GM18867 (cell line): Measurements from ENCODE around the gene BNC2.
"Not testable (repeated sequence)": the region's sequence is repeated elsewhere in the genome, so short reads cannot be mapped to it uniquely, and the experiment has no call there.

Experiments used
- ATAC-seq: cut with Tn5 transposase; IDR thresholded peaks from one replicate; pipeline ENCODE4 v1.9.1; 2021; ENCODE audit warnings: mild to moderate bottlenecking, moderate library complexity; ENCODE audit not compliant: unreplicated experiment

Gene BNC2, protein sequence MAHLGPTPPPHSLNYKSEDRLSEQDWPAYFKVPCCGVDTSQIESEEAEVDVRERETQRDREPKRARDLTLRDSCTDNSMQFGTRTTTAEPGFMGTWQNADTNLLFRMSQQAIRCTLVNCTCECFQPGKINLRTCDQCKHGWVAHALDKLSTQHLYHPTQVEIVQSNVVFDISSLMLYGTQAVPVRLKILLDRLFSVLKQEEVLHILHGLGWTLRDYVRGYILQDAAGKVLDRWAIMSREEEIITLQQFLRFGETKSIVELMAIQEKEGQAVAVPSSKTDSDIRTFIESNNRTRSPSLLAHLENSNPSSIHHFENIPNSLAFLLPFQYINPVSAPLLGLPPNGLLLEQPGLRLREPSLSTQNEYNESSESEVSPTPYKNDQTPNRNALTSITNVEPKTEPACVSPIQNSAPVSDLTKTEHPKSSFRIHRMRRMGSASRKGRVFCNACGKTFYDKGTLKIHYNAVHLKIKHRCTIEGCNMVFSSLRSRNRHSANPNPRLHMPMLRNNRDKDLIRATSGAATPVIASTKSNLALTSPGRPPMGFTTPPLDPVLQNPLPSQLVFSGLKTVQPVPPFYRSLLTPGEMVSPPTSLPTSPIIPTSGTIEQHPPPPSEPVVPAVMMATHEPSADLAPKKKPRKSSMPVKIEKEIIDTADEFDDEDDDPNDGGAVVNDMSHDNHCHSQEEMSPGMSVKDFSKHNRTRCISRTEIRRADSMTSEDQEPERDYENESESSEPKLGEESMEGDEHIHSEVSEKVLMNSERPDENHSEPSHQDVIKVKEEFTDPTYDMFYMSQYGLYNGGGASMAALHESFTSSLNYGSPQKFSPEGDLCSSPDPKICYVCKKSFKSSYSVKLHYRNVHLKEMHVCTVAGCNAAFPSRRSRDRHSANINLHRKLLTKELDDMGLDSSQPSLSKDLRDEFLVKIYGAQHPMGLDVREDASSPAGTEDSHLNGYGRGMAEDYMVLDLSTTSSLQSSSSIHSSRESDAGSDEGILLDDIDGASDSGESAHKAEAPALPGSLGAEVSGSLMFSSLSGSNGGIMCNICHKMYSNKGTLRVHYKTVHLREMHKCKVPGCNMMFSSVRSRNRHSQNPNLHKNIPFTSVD

DNA sequence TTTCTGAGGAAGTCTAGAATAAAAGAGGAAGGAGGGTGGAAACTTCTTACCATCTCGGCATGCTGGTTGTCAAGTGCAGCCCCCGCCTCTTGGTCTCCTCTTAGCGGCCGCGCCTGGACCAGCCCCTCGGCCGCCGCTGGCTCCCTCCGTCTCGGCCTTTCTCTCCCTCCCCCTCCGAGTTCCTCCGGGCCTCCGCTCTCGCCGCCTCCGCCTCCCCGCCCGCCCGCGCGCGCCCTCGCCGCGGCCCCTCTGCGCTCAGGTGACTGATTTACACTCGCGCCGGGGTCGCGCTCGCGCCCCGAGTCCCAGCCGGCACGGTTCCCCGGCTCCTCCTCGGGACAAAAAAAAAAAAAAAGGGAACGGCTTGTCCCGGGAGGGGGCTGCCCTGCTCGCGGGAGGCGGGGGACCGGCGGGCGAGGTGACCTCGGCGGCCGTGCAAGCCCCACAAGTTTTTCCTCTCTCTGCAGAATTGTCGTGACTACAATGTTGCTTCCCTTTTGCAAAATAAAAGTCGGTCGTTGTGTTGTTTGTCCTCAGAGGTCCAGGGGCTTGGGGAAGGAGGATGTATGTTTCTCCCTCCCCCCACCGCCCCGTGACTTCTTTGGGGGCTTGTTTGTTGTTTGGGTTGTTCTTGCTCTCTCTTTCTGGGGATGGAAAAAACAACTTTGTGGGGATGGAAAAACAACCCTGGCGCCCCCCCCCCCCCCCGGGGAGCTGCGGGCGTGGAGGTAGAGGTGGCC lies at the start of gene BNC2:
BNC2 (minus strand) TSS at position 75 of the 740 bp plus-strand sequence; CDS start at position 53, 22 bp downstream.
- no peak for ATAC-seq

DNA sequence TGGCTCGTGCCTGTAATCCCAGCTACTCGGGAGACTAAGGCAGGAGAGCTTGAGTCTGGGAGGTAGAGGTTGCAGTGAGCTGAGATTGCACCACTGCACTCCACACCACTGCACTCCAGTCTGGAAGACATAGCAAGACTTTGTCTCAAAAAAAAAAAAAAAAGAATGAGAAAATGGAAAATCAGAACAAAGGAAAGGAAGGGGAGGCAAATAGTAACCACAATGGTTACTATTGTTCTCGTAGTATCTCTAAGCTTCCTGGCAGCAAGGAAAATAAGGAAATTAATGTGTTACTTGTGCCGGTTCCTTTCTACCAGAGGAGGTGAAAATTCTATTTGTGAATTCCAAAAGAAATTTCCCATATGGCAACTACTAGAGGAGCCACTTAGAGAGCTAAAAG lies 48.5 kb upstream of the BNC2 start:
- no peak for ATAC-seq

- no peak for ATAC-seq
Measured at GRCh38 chr9:16915126-16915831, 44.8 kb upstream of the BNC2 start.

- no peak for ATAC-seq
Measured at GRCh38 chr9:16912197-16912596, 41.7 kb upstream of the BNC2 start.

DNA sequence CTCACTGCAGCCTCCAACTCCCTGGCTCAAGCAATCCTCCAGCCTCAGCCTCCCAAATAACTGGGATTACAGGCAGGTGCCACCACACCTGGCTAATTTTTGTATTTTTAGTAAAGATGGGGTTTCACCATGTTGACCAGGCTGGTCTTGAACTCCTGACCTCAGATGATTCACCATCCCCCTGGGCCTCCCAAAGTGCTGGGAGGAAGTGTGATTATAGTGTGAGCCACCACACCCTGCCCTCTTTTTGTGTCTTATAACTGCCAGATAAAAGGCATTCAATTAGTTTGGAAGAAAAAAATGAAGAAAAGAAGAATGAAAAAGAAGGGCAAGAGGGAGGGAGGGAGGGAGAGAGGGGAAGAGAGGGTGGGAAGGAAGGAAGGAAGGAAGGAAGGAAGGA lies 37.7 kb upstream of the BNC2 start:
- ATAC-seq = not testable (repeated sequence)

DNA sequence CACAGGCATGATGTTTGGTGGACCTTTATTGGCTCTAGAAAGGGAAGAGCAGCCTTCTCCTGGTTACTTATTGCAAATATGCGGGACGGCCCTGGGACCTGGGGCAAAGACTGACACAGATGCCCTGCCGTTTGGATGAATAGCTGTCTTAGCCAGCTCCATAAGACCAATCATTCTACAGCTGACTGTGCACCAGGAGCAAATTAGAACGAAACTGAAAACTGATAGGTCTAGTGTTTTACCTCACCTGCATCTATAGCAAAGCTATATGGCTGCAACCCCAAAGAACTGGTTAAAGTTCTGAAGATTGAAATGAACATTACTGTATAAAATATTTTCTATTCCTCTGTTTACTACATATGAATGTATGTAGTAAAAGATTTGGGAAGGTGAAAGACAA lies 34.2 kb upstream of the BNC2 start:
- ATAC-seq = no peak

- ATAC-seq = no peak
Measured at GRCh38 chr9:16901590-16901989, 31.1 kb upstream of the BNC2 start.

DNA sequence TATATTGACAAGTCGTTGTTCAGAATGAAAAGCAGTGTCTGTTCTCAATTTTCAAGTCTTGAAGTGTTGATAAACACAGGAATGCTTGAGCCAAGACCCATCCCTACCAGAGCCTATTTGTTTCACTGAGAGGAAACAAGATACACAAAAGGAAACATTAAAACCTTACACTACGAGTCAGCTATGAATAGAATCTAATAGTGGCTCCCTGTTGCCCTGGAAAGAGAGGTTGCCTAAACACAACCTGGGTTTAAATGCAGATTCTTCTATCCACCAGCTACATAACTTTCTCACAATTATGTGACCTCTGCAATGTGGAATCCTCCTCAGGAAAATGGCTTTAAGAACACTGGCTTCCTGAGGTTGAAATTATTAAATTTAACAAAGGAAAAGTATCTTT lies 29.1 kb upstream of the BNC2 start:
- ATAC-seq = no peak

- no peak for ATAC-seq
Measured at GRCh38 chr9:16898464-16898863, 28.0 kb upstream of the BNC2 start.

GRCh38 chr9:16888594-16888993 lies 18.1 kb upstream of the BNC2 start:
- no peak for ATAC-seq

GRCh38 chr9:16885931-16886330 lies 15.5 kb upstream of the BNC2 start:
- no peak for ATAC-seq

GRCh38 chr9:16884952-16885513 lies 14.6 kb upstream of the BNC2 start:
- ATAC-seq = no peak

GRCh38 chr9:16884373-16884772 lies 13.9 kb upstream of the BNC2 start:
- no peak for ATAC-seq

GRCh38 chr9:16883586-16883985 lies 13.1 kb upstream of the BNC2 start:
- ATAC-seq = no peak

DNA sequence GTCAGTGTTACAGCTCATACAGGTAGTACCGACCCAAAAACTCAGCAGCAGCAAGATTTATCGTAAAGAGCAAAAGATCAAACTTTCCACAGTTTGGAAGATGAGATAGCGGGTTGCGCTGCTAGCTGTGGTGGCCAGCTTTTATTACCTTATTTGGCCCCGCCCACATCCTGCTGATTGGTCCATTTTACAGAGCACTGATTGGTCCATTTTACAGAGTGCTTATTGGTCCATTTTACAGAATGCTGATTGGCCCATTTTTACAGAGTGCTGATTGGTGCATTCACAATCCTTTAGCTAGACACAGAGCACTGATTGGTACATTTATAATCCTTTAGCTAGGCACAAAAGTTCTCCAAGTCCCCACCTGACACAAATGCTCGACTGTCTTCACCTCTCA lies 12.0 kb upstream of the BNC2 start:
- ATAC-seq = not testable (repeated sequence)

DNA sequence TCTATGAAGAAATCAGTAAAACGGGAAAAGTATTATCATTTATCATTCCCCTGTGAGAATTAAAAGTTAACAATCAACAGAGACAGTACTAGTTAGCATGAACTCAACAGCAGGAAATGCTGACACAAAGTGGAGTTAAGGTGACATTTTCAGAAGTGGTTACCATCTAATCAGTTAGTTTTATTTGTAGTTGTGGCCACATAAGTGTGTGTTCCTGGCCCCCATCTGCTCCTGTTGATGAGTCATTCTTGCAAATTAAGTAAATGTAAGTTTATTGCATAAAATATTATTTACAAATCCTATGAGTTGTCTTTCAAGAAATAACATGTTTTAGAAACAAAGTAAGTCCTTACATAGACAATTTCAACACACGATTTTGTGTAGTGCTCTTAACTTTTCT lies 8.9 kb upstream of the BNC2 start:
- ATAC-seq = no peak

DNA sequence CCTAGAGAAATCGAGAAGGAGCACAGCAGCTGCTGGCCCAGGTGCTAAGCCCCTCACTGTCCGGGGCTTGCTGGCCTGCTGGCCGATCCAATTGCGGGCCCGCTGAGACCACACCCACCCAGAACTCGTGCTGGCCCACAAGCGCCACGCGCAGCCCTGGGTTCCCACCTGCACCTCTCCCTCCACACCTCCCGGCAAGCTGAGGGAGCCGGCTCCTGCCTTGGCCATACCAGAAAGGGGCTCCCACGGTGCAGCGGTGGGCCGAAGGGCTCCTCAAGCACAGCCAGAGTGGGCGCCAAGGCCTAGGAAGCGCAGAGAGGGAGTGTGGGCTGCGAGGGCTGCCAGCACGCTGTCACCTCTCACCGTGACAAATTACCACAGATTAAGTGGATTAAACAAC lies 6.8 kb upstream of the BNC2 start:
- ATAC-seq = no peak

- ATAC-seq = no peak
Measured at GRCh38 chr9:16873126-16873802, 2.8 kb upstream of the BNC2 start.
